ENCODE results near the gene BNIP3.

Gene BNIP3, protein sequence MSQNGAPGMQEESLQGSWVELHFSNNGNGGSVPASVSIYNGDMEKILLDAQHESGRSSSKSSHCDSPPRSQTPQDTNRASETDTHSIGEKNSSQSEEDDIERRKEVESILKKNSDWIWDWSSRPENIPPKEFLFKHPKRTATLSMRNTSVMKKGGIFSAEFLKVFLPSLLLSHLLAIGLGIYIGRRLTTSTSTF

DNA sequence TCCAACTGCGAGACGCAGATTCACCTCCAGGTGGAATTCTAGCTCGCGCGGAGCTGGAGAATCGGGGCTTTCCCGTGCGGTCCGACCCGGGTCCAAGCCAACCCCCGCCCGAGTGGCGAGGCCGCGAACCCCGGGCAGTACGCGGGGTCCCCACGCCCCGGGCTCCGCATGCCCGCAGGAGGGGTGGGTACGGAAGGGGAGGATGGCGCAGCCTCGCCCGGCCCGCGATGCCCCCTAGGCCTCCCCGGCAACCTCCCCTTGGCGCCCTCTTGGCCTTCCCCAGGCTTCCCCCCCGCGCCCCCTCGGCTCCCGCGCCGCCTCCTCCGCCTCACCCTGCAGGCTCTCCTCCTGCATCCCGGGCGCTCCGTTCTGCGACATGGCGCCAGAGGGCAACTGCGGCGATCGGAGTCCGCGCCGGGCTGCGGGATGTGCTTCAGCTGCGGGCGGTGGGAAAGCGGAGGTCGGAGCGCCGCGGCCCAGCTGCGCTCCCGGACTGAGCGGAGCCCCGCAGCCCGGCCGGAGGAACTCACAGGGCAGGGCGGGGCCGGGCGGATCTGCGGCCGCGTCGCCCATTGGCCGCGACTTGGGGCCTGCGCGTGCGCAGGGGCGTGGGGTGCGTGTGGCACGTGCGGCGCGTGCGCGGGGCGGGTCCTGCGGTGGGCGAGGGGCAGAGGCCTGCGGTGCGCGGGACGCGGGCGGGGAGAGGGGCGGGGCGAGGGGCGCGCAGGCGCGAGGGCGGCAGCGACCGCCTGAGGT lies at the start of gene BNIP3:
Gene BNIP3 (minus strand): TSS at position 495 of the 756 bp plus-strand sequence. CDS start 117 bp downstream, at position 378.
- peak; percentile 90 for DNase-seq (ENCODE audit: extremely low read depth, low read depth)
- TF ChIP-seq, protein P1, sequence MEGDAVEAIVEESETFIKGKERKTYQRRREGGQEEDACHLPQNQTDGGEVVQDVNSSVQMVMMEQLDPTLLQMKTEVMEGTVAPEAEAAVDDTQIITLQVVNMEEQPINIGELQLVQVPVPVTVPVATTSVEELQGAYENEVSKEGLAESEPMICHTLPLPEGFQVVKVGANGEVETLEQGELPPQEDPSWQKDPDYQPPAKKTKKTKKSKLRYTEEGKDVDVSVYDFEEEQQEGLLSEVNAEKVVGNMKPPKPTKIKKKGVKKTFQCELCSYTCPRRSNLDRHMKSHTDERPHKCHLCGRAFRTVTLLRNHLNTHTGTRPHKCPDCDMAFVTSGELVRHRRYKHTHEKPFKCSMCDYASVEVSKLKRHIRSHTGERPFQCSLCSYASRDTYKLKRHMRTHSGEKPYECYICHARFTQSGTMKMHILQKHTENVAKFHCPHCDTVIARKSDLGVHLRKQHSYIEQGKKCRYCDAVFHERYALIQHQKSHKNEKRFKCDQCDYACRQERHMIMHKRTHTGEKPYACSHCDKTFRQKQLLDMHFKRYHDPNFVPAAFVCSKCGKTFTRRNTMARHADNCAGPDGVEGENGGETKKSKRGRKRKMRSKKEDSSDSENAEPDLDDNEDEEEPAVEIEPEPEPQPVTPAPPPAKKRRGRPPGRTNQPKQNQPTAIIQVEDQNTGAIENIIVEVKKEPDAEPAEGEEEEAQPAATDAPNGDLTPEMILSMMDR (IDR thresholded peaks at IDR 0.05; ENCODE audit: low read depth, low read length), result 0 out of 2 replicates have a peak, but pooled peaks have one; percentile 1

DNA sequence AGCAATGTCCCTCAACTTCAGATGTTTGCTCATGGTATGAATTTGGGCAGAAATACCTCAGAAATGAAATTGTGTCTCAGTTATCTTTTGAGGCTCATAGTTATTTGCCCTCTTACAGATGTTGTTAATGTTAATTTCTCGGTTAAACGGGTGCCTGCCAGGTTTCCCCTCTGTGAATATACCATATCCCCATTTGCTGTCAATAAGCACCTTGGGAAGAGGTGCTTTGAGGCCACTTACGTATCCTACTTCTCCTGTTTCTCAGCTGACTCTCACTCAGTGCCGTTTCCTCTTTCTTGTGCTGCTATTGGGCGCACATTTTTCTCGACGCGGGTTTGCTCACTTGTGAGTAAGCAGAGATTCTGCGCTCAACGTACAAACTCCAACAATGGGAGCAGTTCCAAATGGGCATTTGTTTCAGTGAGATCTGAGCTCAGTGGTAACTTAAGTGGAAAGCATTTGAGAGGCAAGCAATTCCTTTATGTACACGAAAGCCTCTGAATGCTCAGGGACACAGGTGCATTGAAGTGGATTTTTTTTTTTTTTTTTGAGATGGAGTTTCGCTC lies 49.3 kb upstream of the BNIP3 start:
- TF ChIP-seq, protein P1 (IDR thresholded peaks at IDR 0.05; ENCODE audit: low read depth, low read length), result no peak
- DNase-seq (ENCODE audit: extremely low read depth, low read depth), result no peak

DNA sequence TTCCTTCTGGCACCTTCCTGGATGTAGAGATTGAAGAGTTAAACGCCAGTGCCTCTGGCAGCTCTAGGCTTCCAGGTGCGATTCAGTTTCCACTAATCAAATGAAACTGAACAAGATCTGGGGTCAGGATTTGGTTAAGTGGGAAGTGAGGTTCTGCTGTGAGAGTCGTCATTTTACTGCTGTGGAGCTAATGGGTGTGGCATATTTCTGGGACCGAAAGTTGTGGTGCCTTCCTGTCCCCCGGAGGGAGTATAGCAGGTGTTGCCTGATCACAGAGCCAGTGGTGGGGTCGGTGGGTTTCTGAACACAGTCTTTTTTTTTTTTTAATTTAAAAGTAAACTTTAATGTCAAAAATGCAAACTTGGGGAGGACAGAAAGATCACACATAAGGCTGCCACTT lies 47.0 kb upstream of the BNIP3 start:
- TF ChIP-seq, protein P1 (IDR thresholded peaks at IDR 0.05; ENCODE audit: low read depth, low read length), result no peak
- DNase-seq (ENCODE audit: extremely low read depth, low read depth), result no peak

DNA sequence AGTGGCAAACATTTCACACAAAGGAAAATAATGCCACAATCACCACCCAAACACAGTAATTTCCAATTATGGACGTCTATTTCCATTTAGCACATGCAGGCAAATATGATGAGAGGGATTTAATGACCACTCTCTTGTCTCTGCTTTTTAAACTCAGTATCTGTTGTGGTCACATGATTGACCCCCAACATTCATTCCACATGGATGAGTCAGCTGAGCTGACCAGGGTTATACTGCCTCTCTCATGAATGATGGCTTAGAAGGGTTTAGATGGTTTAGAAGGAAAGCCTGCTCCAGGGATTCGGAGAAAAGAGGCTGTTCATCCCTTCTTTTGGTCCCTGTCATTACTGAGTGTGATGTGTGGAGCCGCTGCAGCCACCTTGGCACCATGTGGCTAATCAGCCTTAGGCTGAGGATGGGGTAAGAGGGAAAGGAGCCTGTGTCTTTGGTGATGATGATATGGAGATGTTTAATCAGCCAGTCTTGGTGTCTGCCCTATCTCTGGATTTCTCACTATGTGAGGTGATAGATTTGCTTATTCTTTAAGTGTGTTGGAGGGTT lies 45.8 kb upstream of the BNIP3 start:
- TF ChIP-seq, protein P1 (IDR thresholded peaks at IDR 0.05; ENCODE audit: low read depth, low read length), result no peak

DNA sequence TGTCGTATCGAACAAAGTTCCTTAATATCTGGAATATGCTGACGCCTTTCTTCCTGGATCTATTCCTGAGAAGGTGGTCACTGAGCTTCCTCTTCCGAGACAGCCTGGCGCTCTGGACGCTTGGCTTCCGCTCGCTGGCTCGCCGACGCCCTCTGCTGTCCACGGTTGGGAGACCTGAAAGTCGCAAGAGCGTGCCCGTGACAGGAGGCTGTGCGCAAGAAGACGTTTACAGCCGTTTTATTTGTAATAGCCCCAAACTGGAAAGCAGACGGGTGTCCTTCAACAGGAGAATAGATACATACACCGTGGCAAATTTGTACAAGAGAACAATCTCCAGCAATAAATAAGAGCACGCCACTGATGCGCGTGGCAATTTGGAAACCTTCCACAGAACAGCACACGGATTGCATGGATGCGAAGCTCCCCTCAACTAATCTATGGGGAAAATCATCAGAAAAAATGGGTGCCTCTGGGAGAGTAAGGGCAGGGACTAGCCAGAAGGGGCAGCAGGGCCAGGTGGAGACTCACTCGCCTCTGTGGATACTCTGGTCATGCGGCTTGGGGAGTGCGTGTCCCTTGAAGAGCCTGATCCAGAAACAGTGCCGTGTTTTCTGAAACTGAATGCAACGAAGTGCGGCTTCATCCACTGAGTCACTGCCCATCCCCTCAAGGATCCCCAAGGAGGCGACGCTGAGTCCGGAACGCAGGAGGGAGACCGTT lies 41.5 kb upstream of the BNIP3 start:
- peak; percentile 37 for DNase-seq (ENCODE audit: extremely low read depth, low read depth)
- TF ChIP-seq, protein P1 (IDR thresholded peaks at IDR 0.05; ENCODE audit: low read depth, low read length), result no peak; the same call in none of the 2 replicates

More for the DNA sequence above, 45.8 kb upstream of the BNIP3 start:
- DNase-seq (ENCODE audit: extremely low read depth, low read depth), result no peak

DNA sequence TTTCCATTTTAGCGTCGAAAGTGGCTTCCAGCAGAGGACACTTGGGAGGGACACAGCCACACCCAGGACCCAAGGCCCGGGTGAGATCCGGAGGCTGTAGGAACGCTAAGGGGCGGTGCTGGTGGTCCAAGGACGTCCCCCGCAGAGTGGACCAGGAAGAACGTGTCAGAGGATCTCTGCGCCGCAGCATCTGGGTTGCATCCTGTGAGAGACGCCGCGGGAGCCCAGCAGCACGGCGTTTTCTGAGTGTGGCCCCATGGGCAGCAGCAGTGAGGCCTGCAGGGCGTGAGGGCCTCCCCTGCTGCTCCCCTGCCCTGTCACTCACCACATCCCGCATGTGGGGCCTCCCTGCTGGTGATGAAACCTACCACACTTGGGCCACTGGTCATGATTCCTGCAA lies 40.5 kb upstream of the BNIP3 start:
- no peak for DNase-seq (ENCODE audit: extremely low read depth, low read depth)
- TF ChIP-seq, protein P1 (IDR thresholded peaks at IDR 0.05; ENCODE audit: low read depth, low read length), result no peak

Measured in AG09319 (cell line).